Left renal pelvis (tissue), 4 donors: ENCODE measurements around the gene TMEM176A. TPM values are rescaled to one million over a fixed set of nuclear protein-coding genes. Genes with fewer than 3 reads are reported as not detected.

Source experiments
- DNase-seq, 4 donors: peaks; one replicate each; pipeline ENCODE4 v3.0.0-alpha.2; 2013; ENCODE audit warnings: low read depth in 4 of 4, low spot score in 3 of 4
- polyA plus RNA-seq, 4 donors: library from polyadenylated mRNA; unstranded; fragments of 120-200 nt; gene quantifications; one replicate each; pipeline ENCODE4 v1.2.1, GENCODE V29; 2013; ENCODE audit not compliant: insufficient read length in 4 of 4

TMEM176A gene
- polyA plus RNA-seq, 4 donors = 19.7 to 131 (median 77.5) TPM

DNA sequence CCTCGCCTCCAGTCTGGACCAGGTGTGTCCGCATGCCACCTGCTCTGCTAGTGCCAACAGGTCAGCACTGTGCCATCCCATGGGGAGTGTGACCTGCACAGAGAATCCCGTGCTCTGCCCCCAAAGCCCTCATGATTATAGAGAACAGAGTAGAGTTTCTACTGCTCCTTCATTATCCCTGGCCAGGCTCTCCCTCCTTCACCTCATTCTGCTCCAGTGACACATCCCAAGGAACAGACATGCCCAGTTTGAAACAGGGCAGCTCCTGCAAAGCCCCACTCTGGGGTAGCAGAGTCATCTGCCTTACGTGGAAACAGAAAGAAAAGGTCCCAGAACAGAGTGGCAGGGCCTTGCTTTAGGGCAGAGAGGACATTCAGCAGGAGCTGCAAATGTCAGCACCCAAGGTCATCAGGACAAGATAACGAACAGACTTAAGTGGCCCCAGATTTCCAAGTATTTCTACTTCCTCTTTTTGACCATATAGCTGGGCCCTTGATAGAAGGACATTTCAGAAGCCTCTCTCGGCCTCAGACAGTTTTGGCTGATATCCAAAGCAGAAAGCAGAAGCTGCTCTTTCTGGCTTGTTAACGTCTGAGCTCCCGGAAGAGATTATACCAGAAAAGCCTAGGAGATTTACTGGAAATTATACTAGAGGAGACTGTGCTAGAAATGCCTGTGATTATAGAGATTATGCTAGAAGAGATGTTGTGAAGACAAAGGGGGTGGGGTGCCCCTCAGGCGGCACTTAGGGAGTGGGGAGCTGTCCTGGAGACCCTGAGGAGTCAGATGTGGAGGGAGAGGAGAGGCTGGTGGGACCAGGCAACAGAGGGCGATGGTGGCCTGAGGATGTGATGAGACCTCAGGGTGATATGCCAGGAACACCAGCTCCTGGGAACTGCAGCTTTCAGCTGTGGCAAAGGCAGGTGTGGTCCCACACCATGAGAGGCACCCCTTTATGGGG, 13.0 kb upstream of the TMEM176A start:
- no peak for DNase-seq

DNA sequence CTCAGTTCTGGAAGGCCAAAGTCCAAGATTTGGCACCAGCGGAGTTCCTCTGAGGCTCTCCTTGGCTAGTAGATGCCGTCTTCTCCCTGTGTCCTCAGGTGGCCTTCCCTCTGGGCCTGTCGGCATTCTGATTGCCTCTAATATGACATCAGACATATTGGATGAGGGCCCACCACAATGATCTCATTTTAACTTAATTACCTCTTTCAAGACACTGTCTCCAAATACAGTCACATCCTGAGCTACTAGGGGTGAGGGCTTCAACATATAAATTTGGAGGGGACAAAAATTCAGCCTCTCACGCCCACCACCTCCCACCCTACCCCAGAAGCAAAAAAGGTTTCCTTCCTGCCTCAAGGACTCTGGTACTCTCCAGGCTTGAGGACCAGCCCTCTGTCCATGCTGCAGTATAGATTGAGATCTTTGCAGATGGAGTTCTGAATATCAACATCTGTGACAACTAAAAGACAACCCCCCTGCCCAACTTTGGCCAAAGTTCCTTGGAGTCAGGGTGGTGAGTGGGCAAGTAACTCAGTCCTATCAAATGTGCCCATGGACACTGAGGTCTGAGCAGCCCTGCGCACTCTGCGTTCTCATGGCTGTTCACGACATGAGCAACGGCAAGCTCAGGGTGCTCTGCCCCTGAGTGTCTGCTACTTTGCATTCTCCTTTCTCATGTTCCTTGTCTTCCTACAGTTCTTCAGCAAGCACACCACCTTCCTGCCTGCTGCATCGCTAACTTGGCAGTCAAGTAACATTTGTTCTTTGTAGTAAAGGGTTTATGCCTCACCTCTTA, 11.9 kb upstream of the TMEM176A start:
- no peak for DNase-seq

- DNase-seq = no peak
Measured at GRCh38 chr7:150790416-150791075, 10.0 kb upstream of the TMEM176A start.

DNA sequence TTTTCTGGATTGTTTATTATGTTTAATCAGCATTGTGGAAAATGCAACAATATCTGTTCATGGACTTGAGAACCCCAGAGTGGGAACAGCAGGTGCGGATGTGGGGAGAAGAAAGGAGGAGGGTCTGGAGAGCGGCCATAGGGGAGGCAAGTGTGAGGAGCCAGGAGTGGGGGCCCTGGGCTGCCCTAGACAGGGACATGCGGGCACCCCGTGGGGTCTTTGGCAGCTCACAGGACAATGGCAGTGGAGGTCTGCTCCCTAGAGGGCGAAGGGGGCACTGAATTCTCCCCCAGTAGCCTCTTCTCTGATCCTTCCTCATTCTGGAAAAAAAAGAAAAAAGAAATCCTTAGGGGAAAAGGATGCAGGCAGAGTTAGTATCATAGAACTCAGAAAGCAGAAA, 9.3 kb upstream of the TMEM176A start:
- no peak for DNase-seq

- no peak for DNase-seq
Measured at GRCh38 chr7:150791746-150792452, 8.7 kb upstream of the TMEM176A start.

- DNase-seq = no peak
Measured at GRCh38 chr7:150793569-150794238, 6.9 kb upstream of the TMEM176A start.

DNA sequence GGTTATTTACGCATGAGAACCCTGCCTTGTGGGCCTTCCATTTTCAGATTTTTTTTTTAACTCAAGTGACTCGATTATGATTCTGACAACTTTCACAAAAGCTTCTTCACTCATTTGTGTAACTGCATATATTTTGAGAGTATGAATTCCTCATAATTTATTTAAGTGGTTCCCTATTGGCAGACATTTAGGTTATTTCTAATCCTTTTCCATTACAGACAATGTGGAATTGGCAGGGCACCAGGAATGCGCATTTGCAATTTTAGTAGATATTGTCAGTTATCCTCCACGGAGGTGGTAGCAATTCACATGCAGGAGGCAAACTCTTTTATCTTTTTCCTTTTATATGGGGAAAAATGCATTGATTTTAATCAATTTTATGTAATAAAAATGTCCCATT, 2.9 kb upstream of the TMEM176A start:
- DNase-seq = no peak

DNA sequence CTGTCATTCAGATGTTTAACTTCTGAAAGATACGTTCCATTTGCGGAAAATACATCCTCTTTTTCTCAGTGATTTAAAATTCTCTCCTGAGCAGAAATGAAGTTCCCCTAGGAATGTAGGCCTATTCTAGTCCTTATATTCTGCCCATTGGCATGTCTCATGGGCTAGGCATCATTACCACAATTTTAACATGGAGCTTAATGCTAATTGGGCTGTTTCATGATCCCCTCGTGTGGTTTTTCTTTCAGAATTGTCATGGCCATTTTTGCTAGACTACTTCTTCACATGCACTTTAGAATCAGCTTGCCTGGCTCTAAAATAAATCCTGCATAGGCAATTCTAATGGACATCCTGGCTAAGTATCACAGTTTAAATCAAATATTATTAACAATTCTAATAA, 1.4 kb upstream of the TMEM176A start:
- no peak for DNase-seq

- DNase-seq = no peak
Measured at GRCh38 chr7:150799741-150800580, 608 bp upstream of the TMEM176A start, which contains the start of gene TMEM176B. Gene TMEM176B (minus strand): TSS chr7:150800364. CDS start chr7:150796569, 3,795 bp downstream.

GRCh38 chr7:150801242-150801945, 825 bp downstream of the TMEM176A start:
- DNase-seq = no peak

- DNase-seq = no peak
Measured at GRCh38 chr7:150801946-150802771, 1.6 kb downstream of the TMEM176A start.

DNA sequence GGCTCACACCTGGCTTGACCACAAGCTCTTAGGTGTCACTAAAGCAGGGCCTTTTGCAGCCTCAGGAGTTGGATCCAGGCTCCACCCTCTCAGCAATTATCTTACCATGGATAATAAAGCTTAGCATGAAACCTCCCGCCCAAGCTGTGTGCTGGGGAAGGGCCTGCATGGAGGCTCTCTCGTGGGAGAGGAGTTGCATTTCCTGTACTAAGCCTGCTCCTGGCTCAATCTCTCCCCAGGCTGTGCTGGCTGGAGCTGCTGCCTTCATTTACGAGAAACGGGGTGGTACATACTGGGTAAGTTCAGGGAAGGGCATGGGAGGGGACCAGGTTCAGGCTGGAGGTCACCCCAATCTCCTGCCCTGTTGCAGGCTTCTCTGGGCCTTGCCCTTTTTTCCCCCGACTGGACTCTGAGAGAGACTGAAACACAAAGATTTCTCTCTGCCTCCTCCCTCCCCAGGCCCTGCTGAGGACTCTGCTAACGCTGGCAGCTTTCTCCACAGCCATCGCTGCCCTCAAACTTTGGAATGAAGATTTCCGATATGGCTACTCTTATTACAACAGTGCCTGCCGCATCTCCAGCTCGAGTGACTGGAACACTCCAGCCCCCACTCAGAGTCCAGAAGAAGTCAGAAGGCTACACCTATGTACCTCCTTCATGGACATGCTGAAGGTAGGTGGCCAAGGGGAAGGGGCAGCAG, 2.7 kb downstream of the TMEM176A start:
- DNase-seq = no peak

- DNase-seq = no peak
Measured at GRCh38 chr7:150804802-150805201, 4.2 kb downstream of the TMEM176A start.

DNA sequence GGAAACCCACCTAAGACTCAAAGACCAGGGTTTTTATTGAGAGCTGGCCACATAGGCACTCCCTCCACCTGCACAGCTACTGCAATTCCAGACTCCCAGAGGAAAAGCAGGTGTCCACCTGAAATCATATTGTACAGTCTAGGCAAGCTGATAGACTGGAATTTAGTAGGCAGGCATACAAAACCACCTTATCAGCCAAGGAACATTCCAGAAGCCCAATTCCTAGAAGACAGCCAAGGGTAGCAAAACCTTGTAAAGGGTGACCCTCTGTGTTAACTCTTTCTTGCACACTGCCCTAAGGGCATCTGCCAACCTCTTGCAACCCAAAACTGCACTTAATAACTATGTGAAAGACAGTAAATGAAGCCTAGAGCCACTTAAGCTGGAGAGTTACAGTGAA, 5.3 kb downstream of the TMEM176A start:
- no peak for DNase-seq

GRCh38 chr7:150806454-150806853, 5.9 kb downstream of the TMEM176A start:
- DNase-seq = no peak

- DNase-seq = no peak
Measured at GRCh38 chr7:150806863-150807262, 6.3 kb downstream of the TMEM176A start.
